ENCODE data around the gene TOR1A. TPM values are rescaled to one million over a fixed set of nuclear protein-coding genes. Genes with fewer than 3 reads are reported as not detected.
A peak's percentile ranks its signal among the peaks of the same experiment; 100 is the strongest.

TOR1A gene
- total RNA-seq, 4 donors from 2014 or later: 29.7 to 46.4 (median 34.4) TPM

GRCh38 chr9:129852579-129852978 lies 28.6 kb upstream of the TOR1A start:
- peaks cover 34 to 78% (median 65%) of the 10 kb centered on the region in 4 donors for H3K36me3 ChIP-seq
- H3K27me3 ChIP-seq: no peaks in the 10 kb centered on the region
- peak overlapping the region; percentile 22 to 87 (median 80) for H3K27ac ChIP-seq (replicated peaks in 1 of 4)
- no peak for DNase-seq (ENCODE audit: extremely low spot score)
- 68% methylated on average over 4 of the region's 5 CpGs for WGBS
- intact Hi-C loops (cut with DNase I): no loop called here
- H3K9me3 ChIP-seq: no peaks in the 10 kb centered on the region
- no peak for TF ChIP-seq EP300 (IDR thresholded peaks at IDR 0.05)
- no peak for TF ChIP-seq CTCF (IDR thresholded peaks at IDR 0.05)
- no peak for TF ChIP-seq POLR2A (IDR thresholded peaks at IDR 0.05; ENCODE audit: low read depth)
- peak in 1 of 2 donors; percentile 5 for TF ChIP-seq POLR2AphosphoS5 (IDR thresholded peaks at IDR 0.05)
- H3K4me1 ChIP-seq: peaks cover 0 to 43% (median 40%) of the 10 kb centered on the region in 4 donors
- H3K4me3 ChIP-seq: no peak overlapping the region

- peaks cover 28 to 70% (median 57%) of the 10 kb centered on the region in 4 donors for H3K36me3 ChIP-seq
- intact Hi-C loops (cut with DNase I): no loop called here
- DNase-seq (ENCODE audit: extremely low spot score): no peak
Observed at GRCh38 chr9:129851821-129852220, 27.9 kb upstream of the TOR1A start.

GRCh38 chr9:129850821-129851550 lies 27.1 kb upstream of the TOR1A start:
- TF ChIP-seq POLR2A (IDR thresholded peaks at IDR 0.05; ENCODE audit: low read depth): no peak
- no peak for TF ChIP-seq CTCF (IDR thresholded peaks at IDR 0.05)
- TF ChIP-seq POLR2AphosphoS5 (IDR thresholded peaks at IDR 0.05): peak; percentile 5 to 15
- Histone ChIP-seq H3K27me3 (no peaks in the 10 kb centered on the region), H3K9me3 (no peaks in the 10 kb centered on the region), H3K4me3 (no peak overlapping the region), H3K4me1 (peaks cover 0 to 43% (median 40%) of the 10 kb centered on the region in 4 donors), H3K27ac (replicated peaks in 1 of 4) (peak overlapping the region; percentile 78 to 87 (median 80)), H3K36me3 (peaks cover 23 to 62% (median 49%) of the 10 kb centered on the region in 4 donors)
- WGBS: 71% methylated on average over 6 of the region's 6 CpGs
- no peak for DNase-seq (ENCODE audit: extremely low spot score)
- intact Hi-C loops (cut with DNase I): no loop called here

More at GRCh38 chr9:129851821-129852220, 27.9 kb upstream of the TOR1A start:
- TF ChIP-seq CTCF (IDR thresholded peaks at IDR 0.05): no peak
- TF ChIP-seq EP300 (IDR thresholded peaks at IDR 0.05): no peak
- no peak for TF ChIP-seq POLR2AphosphoS5 (IDR thresholded peaks at IDR 0.05)
- TF ChIP-seq POLR2A (IDR thresholded peaks at IDR 0.05; ENCODE audit: low read depth): no peak
- Histone ChIP-seq H3K9me3 (no peaks in the 10 kb centered on the region), H3K4me1 (peaks cover 0 to 43% (median 40%) of the 10 kb centered on the region in 4 donors), H3K27ac (replicated peaks in 1 of 4) (peak overlapping the region; percentile 22 to 87 (median 80)), H3K4me3 (no peak overlapping the region), H3K27me3 (no peaks in the 10 kb centered on the region)
- 82% methylated on average over 5 of the region's 5 CpGs for WGBS

GRCh38 chr9:129849901-129850300 lies 26.0 kb upstream of the TOR1A start:
- no peaks in the 10 kb centered on the region for H3K9me3 ChIP-seq
- H3K4me1 ChIP-seq: peaks cover 0 to 43% (median 40%) of the 10 kb centered on the region in 4 donors
- TF ChIP-seq CTCF (IDR thresholded peaks at IDR 0.05) (no peak), EP300 (IDR thresholded peaks at IDR 0.05) (no peak), POLR2AphosphoS5 (IDR thresholded peaks at IDR 0.05) (no peak), POLR2A (IDR thresholded peaks at IDR 0.05; ENCODE audit: low read depth) (no peak)
- DNase-seq (ENCODE audit: extremely low spot score): no peak
- no peak overlapping the region for H3K4me3 ChIP-seq
- intact Hi-C loops (cut with DNase I): no loop called here
- peak overlapping the region; percentile 78 to 87 (median 80) for H3K27ac ChIP-seq (replicated peaks in 1 of 4)
- H3K27me3 ChIP-seq: no peaks in the 10 kb centered on the region
- H3K36me3 ChIP-seq: peaks cover 17 to 52% (median 40%) of the 10 kb centered on the region in 4 donors
- 82% methylated on average over 6 of the region's 6 CpGs for WGBS
